GM06990 (cell line): Measurements from ENCODE around the gene ZNF571.
A peak's percentile ranks its signal among the peaks of the same experiment; 100 is the strongest.

ENCODE experiments used
- DNase-seq: peaks from one replicate; pipeline ENCODE4 v3.0.0-alpha.2; 2011; ENCODE audit not compliant: insufficient read length; ENCODE audit errors: extremely low read depth
- H3K27me3 ChIP-seq: replicated peaks from 2 replicates; pipeline ENCODE4 v1.6.0; 2011; ENCODE audit warnings: low read length; ENCODE audit not compliant: control insufficient read depth, insufficient read depth
- H3K36me3 ChIP-seq: 2 replicates; pipeline ENCODE4 v1.5.1; 2011; ENCODE audit warnings: low read length; ENCODE audit not compliant: control insufficient read depth, insufficient read depth
- H3K4me3 ChIP-seq: replicated peaks from 2 replicates; pipeline ENCODE4 v1.5.1; 2011; ENCODE audit warnings: low read depth, mild to moderate bottlenecking, control low read depth, low read length
- TF ChIP-seq, protein P1 (sequence below): IDR thresholded peaks from 2 replicates; pipeline ENCODE4 v1.5.1; 2011; ENCODE audit warnings: low read length, control low read depth, mild to moderate bottlenecking, inconsistent platforms; ENCODE audit not compliant: insufficient read depth, poor library complexity, severe bottlenecking

ZNF571 gene

DNA sequence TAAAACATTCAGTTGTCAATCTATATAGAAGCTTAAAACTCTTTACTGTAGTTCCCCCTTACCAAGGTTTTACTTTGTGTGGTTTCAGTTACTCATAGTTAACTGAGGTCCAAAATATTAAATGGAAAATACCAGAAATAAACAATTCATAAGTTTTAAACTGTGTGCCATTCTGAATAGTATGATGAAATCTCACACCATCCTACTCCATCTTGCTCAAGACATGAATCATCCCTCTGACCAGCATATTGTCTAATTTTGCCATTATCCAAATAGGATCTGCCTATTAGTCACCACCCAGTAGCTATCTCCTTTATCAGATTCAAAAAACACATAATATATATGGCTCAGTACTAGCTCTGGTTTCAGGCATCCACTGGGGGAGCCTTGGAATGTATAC lies 22.4 kb downstream of the ZNF571 start:
- TF ChIP-seq, protein P1, sequence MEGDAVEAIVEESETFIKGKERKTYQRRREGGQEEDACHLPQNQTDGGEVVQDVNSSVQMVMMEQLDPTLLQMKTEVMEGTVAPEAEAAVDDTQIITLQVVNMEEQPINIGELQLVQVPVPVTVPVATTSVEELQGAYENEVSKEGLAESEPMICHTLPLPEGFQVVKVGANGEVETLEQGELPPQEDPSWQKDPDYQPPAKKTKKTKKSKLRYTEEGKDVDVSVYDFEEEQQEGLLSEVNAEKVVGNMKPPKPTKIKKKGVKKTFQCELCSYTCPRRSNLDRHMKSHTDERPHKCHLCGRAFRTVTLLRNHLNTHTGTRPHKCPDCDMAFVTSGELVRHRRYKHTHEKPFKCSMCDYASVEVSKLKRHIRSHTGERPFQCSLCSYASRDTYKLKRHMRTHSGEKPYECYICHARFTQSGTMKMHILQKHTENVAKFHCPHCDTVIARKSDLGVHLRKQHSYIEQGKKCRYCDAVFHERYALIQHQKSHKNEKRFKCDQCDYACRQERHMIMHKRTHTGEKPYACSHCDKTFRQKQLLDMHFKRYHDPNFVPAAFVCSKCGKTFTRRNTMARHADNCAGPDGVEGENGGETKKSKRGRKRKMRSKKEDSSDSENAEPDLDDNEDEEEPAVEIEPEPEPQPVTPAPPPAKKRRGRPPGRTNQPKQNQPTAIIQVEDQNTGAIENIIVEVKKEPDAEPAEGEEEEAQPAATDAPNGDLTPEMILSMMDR: no peak
- H3K36me3 ChIP-seq: no peaks in the 10 kb centered on the region
- no peaks in the 10 kb centered on the region for H3K27me3 ChIP-seq
- H3K4me3 ChIP-seq: no peak overlapping the region
- no peak for DNase-seq

DNA sequence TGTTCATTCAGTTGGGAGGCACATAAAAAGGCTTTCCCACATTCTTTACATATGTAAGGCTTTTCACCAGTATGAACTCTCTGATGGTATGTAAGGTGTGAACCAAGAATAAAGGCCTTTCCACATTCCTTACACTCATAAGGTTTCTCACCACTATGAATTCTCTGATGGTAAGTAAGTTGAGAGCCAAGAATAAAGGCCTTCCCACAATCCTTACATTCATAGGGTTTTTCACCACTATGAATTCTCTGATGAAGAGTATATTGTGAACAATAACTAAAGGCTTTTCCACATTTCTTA lies 29.3 kb downstream of the ZNF571 start:
- H3K4me3 ChIP-seq: no peak overlapping the region
- TF ChIP-seq, protein P1: no peak
- H3K27me3 ChIP-seq: no peaks in the 10 kb centered on the region

DNA sequence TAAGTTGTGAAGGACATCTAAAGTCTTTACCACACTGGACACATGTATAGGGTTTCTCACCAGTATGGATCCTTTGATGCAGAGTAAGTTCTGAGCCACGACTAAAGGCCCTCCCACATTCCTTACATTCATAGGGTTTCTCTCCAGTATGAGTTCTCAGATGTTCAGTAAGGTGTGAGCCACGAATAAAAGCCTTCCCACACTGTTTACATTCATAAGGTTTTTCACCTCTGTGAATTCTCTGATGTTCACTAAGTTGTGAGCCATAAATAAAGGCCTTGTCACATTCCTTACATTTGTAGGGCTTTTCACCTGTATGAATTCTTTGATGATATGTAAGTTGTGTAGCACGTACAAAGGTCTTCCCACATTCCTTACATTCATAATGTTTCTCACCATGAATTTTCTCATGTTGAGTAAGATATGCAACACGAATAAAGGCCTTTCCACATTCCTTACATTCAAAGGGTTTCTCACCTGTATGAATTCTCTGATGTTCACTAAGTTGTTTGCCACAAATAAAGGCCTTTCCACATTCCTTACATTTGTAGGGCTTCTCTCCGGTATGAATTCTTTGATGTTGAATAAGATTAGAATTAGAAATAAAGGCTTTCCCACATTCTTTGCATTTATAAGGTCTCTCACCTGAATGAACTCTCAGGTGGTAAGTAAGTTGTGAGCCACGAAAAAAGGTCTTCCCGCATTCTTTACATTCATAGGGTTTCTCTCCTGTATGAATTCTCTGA lies 29.8 kb downstream of the ZNF571 start:
- TF ChIP-seq, protein P1: no peak
- no peak for DNase-seq
- H3K36me3 ChIP-seq: no peaks in the 10 kb centered on the region
- no peaks in the 10 kb centered on the region for H3K27me3 ChIP-seq
- no peak overlapping the region for H3K4me3 ChIP-seq

More for the DNA sequence above, 29.3 kb downstream of the ZNF571 start:
- DNase-seq: no peak
- no peaks in the 10 kb centered on the region for H3K36me3 ChIP-seq

DNA sequence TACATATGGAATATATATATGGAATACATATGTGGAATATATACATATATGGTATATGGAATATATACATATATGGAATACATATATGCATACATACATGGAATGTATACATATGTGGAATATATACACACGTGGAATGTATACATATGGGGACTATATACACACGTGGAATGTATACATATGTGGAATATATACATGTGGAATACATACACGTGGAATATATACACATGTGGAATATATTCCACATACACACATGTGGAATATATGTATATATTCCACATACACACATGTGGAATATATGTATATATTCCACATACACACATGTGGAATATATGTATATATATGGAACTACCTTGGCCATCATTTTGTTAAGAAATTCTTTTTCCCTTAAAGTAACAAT lies 31.1 kb downstream of the ZNF571 start:
- TF ChIP-seq, protein P1: no peak
- Histone ChIP-seq H3K27me3 (no peaks in the 10 kb centered on the region), H3K4me3 (no peak overlapping the region), H3K36me3 (no peaks in the 10 kb centered on the region)
- no peak for DNase-seq

DNA sequence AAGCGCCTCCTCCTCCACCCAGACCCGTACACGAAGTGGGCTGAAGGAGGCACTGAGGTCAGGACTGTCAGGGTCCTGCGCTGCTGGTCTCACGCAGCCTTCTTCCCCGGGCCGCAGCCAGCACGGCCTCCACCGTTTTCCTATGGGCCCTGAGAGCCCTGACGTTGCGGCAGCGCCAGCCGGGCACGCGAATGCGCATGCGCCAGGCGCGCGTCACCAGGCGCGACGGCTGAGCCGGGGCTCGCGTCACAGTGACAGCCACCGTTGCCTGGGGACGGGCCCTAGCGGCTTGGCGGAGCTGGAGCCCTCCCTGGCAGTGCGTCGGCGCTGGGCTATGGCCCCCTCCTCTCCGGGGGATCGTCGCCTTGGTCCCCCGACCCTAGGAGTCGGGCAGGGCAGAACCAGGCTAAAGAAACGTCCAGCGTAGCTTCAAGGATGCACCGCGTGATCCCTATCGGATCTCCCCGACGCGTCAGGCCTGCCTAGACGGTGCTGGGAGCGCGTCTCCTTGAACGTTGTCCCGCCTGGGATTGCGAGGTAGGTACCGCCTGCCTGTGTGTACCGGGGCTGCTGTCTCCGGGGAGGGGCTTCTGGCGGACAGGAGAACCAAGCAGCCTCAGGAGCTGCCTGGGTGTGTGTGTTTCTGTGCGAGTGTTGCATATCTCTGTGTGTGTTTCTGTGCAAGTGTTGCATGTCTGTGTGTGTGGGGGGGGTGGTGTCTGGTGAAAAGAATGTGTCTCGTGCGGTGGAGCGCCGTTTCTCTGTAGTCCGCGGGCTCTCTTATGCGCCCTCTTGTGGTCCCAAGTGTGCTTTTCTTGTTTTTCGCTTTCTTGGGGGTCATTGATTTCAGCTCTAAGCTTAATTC lies 43.2 kb downstream of the ZNF571 start:
- DNase-seq: peak; percentile 93
- Histone ChIP-seq H3K4me3 (peak overlapping the region; percentile 95), H3K27me3 (no peaks in the 10 kb centered on the region), H3K36me3 (no peaks in the 10 kb centered on the region)
- TF ChIP-seq, protein P1: peak; percentile 78
